GM19397 (cell line): ENCODE data around the gene ARRB1.
A peak's percentile ranks its signal among the peaks of the same experiment; 100 is the strongest.

Experiments used
- ATAC-seq: cut with Tn5 transposase; IDR thresholded peaks from one replicate; pipeline ENCODE4 v1.9.1; 2021; ENCODE audit warnings: mild to moderate bottlenecking, moderate library complexity; ENCODE audit not compliant: unreplicated experiment

Gene ARRB1

DNA sequence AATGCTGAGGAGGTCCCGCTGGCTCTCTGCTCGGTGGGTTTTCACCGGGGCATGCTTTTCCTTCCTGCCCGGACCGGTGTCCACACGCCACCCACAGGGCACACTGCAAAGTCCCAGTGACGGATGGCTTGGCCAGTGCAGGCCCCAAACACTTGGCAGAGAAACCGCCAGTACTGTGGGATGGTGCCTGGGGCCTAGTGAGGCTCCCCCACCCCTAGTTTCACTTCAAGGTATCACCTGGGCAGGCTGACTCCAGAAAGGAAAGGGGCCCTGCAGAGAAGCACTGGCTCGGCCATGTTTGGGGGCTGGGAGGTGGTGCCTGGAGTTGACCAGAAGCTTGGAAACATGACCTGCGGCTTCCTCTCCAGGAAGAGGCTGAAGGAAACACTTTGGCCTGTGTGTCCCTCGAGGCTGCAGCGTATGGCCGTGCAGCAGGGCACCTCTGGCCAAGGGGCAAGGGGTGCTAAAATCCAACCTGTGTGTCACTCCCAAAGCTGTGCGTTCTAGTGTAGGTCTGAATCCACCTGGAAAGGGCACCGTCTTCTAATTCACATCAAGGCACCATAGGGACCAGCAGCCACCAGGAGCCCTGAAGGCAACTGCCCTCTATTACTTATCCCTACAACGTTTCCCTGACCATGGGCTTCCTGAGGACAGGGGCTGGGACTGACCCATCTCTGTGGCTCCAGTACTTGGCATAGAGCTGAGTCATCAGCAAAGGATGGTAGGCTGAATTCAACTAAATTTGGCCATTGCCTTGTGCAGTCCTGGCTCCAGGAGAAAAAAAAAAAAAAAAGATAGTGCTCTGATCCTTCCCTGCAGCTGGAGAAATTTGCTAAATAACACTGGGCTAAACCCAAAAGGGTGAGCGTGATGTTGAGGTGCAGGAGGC lies 88.3 kb downstream of the ARRB1 start:
- ATAC-seq = no peak

DNA sequence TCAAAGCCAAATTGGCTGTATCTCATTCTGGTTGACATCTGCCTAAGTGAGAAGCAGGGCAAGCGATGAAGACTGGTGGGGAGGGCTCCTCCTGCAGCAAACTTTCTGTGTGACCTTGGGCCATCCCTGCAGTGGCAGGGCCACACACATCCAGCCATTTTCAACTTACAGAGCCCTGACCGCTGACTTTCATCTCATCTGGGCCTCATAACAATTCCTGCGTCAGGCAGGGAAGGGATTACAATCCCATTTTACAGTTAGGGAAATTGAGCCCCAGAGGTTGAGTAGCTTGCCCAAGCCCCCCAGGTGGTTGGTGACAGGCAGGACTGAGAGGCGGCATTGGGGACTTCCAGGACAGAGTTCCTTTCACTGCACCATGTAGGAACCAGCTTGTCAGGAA lies 89.0 kb downstream of the ARRB1 start:
- no peak for ATAC-seq

DNA sequence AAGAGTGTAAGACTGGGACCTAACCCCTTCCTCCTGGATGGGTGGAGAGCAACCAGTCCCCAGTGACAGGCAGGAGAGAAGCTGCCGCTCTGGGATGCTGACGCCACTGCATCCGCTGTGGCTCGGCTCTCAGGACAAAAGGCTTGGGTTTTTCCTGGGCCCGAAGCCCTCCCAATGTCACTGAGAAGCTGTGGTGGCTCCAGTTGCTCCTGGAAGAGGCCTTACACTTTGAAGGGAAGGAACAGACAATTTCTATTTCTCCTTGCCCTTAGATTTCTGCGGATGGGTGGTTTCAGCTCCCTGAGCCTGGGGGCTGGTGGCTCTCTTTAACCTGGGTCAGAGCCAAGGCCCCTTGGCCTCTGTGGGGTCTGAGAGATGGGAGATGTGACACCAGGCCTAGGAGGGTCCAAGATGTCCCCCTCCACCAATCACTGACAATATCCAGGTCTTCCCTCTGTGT lies 89.5 kb downstream of the ARRB1 start:
- ATAC-seq = no peak

GRCh38 chr11:75260396-75261170 lies 90.9 kb downstream of the ARRB1 start:
- ATAC-seq = no peak

- ATAC-seq = no peak
Observed at GRCh38 chr11:75254326-75254725, 97.1 kb downstream of the ARRB1 start.

DNA sequence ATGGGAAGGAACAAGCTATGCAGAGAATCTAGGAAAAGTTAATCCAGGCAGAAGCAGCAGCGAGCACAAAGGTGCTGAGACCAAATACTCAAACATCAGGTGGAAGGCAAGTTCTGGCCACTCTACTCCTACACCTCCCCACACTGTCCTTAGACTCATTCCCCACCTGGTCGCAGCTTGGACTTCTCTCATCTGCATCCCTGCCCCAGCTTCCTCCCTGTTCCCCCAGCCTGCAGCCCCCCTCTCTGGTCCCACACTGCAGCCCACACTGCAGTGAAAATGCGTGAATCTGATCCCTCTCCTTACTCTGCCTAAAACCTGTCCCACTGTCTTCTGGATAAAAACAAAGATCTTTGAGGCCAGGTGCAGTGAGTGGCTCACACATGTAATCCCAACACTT lies 101.8 kb downstream of the ARRB1 start:
- no peak for ATAC-seq

- ATAC-seq = no peak
Observed at GRCh38 chr11:75248924-75249256, 102.6 kb downstream of the ARRB1 start.

GRCh38 chr11:75246671-75247350 lies 104.7 kb downstream of the ARRB1 start:
- ATAC-seq = no peak

DNA sequence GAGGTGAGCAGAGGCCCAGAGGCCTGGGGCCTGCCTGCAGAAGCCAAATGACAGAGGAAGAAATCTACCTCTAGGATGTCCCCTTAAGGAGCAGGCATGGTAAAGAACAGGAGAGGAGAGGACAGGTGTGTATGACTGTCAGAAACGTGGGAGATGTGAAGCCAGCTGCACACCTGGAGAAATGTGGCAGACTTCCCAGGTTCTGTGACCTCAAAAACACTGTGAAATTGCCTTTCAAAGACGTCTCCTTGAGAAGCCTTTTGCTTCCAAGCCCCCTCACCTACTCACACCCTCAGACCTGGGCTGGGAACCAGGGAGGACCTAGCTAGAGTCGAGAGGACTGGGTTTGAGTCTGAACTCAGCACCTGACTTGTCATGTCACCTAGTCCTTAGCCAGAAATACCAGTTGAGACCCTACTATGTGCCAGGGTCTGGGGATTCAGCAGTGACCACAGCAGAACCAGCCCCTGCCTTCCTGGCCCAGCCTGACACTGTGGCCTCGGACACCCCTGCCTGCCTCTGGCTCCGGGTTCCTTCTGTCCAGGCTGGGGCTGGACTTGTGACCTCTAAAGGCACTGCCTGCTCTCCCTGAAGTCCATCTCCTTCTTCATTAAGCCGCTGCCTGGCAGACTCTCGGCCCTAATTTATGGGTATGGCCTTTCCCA lies 105.3 kb downstream of the ARRB1 start:
- ATAC-seq = no peak

GRCh38 chr11:75245356-75246005 lies 106.0 kb downstream of the ARRB1 start:
- ATAC-seq = no peak

DNA sequence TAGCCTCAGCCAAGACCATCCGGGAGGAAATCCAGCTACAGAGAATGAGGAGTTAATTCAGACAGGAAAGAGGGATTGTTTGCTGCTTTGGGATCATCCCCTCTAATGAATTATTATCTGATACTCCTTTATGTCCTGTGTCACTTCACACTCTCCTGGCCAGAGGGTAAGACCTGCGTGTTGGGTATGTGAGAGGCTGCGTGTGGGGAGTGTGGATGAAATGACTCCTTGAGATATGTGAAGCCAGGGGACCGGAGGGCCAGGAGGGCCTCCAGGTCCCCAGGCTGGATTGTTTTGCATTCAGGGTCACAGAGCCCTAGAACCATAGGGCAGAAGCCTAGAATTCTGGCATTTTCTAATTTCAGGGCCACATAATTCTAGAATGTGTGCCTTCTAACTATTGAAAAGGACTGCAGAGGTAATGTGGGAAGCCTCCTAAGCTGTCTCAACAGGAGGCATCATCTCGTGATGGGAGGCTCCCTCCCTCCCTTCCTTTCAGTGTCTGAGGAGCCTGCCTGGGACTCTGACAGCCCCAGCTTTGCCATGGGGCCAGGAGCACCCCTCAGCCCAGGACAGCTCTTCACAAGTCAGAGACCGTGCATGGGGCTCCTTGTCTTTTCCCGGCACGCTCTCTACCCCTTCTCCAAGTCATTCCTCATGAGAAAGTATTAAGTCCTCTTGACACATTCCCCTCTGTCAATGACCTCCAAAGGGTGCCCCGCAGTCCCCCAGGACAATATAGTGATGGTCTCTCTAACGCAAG lies 107.2 kb downstream of the ARRB1 start:
- no peak for ATAC-seq

- no peak for ATAC-seq
Observed at GRCh38 chr11:75242722-75243600, 108.5 kb downstream of the ARRB1 start.

GRCh38 chr11:75241906-75242644 lies 109.4 kb downstream of the ARRB1 start:
- ATAC-seq = no peak

GRCh38 chr11:75241036-75241905 lies 110.2 kb downstream of the ARRB1 start:
- ATAC-seq = peak; percentile 91

DNA sequence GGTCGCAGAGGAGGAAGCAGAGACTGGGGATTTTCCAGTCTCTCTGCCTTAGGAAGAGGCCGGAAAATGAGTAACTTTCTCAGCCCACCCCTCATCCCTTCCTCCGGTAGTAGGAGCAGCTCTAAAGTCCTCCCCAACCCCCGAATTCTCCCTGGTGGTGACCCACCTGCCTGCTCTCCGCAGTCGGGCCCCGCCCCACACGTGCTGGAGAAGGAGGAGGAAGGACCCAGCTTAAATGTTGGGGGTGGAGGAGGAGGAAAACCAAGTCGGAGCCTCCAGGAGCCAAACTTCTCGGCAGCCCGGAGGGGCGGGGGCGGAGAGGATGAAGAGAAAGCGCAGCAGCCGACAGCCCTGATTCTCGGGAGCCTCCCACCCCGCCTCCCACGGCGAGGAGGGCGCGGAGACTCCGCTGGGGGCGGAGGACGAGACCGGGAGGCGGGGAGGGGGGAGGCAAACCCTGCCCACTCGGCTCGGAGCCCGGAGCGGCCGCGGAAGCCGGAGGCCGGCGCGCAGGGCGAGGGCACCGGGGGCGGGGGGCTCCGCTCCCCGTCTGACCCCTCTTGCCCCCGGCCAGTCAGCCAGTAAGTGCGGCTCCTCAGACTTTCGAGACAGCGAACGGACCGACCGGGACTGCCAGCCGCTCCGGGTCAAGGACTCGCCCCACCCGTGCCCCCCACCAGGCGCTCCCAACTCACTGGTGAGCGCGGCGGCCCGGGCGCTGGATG lies 111.0 kb downstream of the ARRB1 start, which contains the start of gene TPBGL:
Gene TPBGL (plus strand): TSS at position 464 of the 725 bp plus-strand sequence. CDS start 276 bp downstream, outside the sequence.
- ATAC-seq = no peak

GRCh38 chr11:75239531-75240290 lies 111.8 kb downstream of the ARRB1 start:
- ATAC-seq = no peak
